Adipocyte (in vitro differentiated cells): ENCODE results near the gene PRRT2.
A peak's percentile ranks its signal among the peaks of the same experiment; 100 is the strongest.
"Not testable (repeated sequence)": the region's sequence is repeated elsewhere in the genome, so short reads cannot be mapped to it uniquely, and the experiment has no call there.

Source experiments
- DNase-seq: peaks from one replicate; pipeline ENCODE4 v3.0.0-alpha.2; 2015; ENCODE audit warnings: low read depth
- H3K27me3 ChIP-seq: replicated peaks from 2 replicates; pipeline ENCODE4 v1.7.0; 2013; ENCODE audit warnings: mild to moderate bottlenecking, low read length, moderate library complexity; ENCODE audit not compliant: control insufficient read depth, insufficient read depth
- H3K36me3 ChIP-seq: 2 replicates; pipeline ENCODE4 v1.7.0; 2013; ENCODE audit warnings: low read length, mild to moderate bottlenecking, moderate library complexity; ENCODE audit not compliant: control insufficient read depth, insufficient read depth, severe bottlenecking
- H3K4me1 ChIP-seq: 2 replicates; pipeline ENCODE4 v1.7.0; 2013; ENCODE audit warnings: mild to moderate bottlenecking, low read length, moderate library complexity; ENCODE audit not compliant: control insufficient read depth, insufficient read depth
- H3K4me3 ChIP-seq: 2 replicates; pipeline ENCODE4 v1.7.0; 2013; ENCODE audit warnings: mild to moderate bottlenecking, low read length, moderate library complexity
- H3K9ac ChIP-seq: 2 replicates; pipeline ENCODE4 v1.7.0; 2013; ENCODE audit warnings: mild to moderate bottlenecking, low read length, moderate library complexity
- H3K9me3 ChIP-seq: 2 replicates; pipeline ENCODE4 v1.7.0; 2013; ENCODE audit warnings: mild to moderate bottlenecking, low read length, moderate library complexity; ENCODE audit not compliant: control insufficient read depth

PRRT2 gene

DNA sequence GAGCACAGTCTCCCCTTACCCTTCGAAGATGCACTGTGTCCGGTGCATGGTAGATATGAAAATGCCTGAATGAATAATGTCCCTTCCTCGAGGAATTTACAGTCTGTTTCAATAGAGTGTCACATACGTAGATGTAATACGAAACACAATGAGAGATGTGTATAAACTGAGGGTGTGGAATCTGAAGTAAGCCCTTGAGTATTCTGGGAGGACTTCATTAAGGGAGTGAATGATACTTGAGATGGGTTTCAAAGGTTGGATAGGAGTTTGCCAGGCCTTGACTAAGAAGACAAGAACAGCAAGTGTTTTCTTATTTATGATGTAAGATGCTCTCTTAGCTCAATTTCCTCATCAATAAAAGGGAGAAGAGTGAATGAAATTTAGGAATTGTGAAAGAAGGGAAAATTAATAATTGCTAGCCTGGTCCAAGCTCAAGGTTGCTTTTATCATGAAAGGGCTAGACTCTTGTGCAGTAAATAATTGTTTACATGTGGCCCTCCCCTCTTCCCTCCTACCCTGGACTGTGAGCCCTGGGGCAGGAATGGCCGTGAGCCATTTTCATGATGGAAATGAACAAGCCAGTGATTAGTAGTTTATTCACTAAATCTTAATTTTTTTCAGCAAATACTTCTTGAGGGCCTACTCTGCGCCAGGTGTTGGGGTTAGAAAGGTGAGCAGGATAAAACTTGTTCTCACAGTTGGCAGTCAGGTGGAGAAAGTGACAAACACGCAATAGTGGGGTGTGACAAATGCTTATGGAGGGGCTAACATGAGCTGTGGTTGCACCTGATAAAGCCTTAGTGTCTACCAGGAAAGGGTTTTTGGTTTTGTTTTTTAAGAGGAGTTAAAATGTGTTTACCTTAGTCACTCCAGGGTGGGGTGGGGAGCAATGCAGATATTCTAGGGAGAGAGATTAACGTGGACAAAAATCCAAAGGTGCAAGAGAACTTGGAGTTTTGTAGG is 19.9 kb upstream of the PRRT2 start:
- no peaks in the 10 kb centered on the region for H3K9me3 ChIP-seq
- H3K4me1 ChIP-seq = peaks cover 14% of the 10 kb centered on the region
- no peaks in the 10 kb centered on the region for H3K27me3 ChIP-seq
- peak overlapping the region; percentile 97 for H3K9ac ChIP-seq
- peak overlapping the region; percentile 85 for H3K4me3 ChIP-seq
- no peaks in the 10 kb centered on the region for H3K36me3 ChIP-seq
- no peak for DNase-seq

DNA sequence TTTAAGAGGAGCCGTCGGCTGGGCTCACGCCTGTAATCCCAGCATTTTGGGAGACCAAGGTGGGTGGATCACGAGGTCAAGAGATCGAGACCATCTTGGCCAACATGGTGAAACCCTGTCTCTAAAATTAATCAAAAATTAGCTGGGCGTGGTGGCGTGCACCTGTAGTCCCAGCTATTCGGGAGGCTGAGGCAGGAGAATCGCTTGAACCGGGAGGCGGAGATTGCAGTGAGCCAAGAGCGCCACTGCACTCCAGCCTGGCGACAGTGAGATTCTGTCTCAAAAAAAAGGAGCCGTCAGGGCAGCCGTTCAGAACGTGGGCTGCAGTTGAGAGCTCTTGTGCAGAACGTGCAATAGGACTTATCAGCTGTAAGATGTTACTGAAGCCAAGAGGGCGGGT is 18.8 kb upstream of the PRRT2 start:
- H3K4me1 ChIP-seq = peaks cover 14% of the 10 kb centered on the region
- H3K9ac ChIP-seq, DNase-seq, H3K36me3 ChIP-seq, H3K9me3 ChIP-seq, H3K27me3 ChIP-seq, H3K4me3 ChIP-seq: not testable (repeated sequence)

- peaks cover 14% of the 10 kb centered on the region for H3K4me1 ChIP-seq
- peaks cover 18% of the 10 kb centered on the region for H3K36me3 ChIP-seq
- DNase-seq = no peak
- no peak overlapping the region for H3K9ac ChIP-seq
- H3K27me3 ChIP-seq = no peaks in the 10 kb centered on the region
- H3K4me3 ChIP-seq = no peak overlapping the region
- H3K9me3 ChIP-seq = no peaks in the 10 kb centered on the region
Observed at GRCh38 chr16:29794231-29794710, 17.7 kb upstream of the PRRT2 start.

- Histone ChIP-seq H3K27me3 (no peaks in the 10 kb centered on the region), H3K4me3 (no peak overlapping the region), H3K9me3 (no peaks in the 10 kb centered on the region), H3K9ac (no peak overlapping the region), H3K4me1 (peaks cover 9% of the 10 kb centered on the region), H3K36me3 (peaks cover 26% of the 10 kb centered on the region)
- no peak for DNase-seq
Observed at GRCh38 chr16:29802416-29802935, 9.5 kb upstream of the PRRT2 start.

GRCh38 chr16:29804020-29804419 is 8.0 kb upstream of the PRRT2 start:
- peaks cover 16% of the 10 kb centered on the region for H3K36me3 ChIP-seq
- H3K4me3 ChIP-seq = peak overlapping the region; percentile 91
- no peak for DNase-seq
- peak overlapping the region; percentile 98 for H3K9ac ChIP-seq
- peaks cover 18% of the 10 kb centered on the region for H3K4me1 ChIP-seq
- no peaks in the 10 kb centered on the region for H3K9me3 ChIP-seq
- H3K27me3 ChIP-seq = no peaks in the 10 kb centered on the region

- peak overlapping the region; percentile 91 for H3K4me3 ChIP-seq
- H3K9ac ChIP-seq = peak overlapping the region; percentile 98
- no peaks in the 10 kb centered on the region for H3K9me3 ChIP-seq
- H3K27me3 ChIP-seq = no peaks in the 10 kb centered on the region
- peaks cover 13% of the 10 kb centered on the region for H3K36me3 ChIP-seq
- peak; percentile 48 for DNase-seq
- peaks cover 19% of the 10 kb centered on the region for H3K4me1 ChIP-seq
Observed at GRCh38 chr16:29804455-29805231, 7.3 kb upstream of the PRRT2 start.

GRCh38 chr16:29805232-29806098 is 6.5 kb upstream of the PRRT2 start:
- H3K36me3 ChIP-seq = peaks cover 12% of the 10 kb centered on the region
- peak; percentile 99 for DNase-seq

GRCh38 chr16:29806099-29806579 is 5.9 kb upstream of the PRRT2 start, which contains the start of gene MAZ:
MAZ (plus strand) TSS chr16:29806529; CDS start chr16:29806702, 173 bp downstream.
- H3K4me1 ChIP-seq = peaks cover 29% of the 10 kb centered on the region
- H3K9ac ChIP-seq = peak within 1 kb of the TSS; percentile 98
- no peaks in the 10 kb centered on the region for H3K9me3 ChIP-seq
- peaks cover 15% of the 10 kb centered on the region for H3K36me3 ChIP-seq
- DNase-seq = peak; percentile 88
- peak within 1 kb of the TSS; percentile 91 for H3K4me3 ChIP-seq
- no peaks in the 10 kb centered on the region for H3K27me3 ChIP-seq

More at GRCh38 chr16:29805232-29806098, 6.5 kb upstream of the PRRT2 start:
- peak overlapping the region; percentile 98 for H3K9ac ChIP-seq
- peak overlapping the region; percentile 91 for H3K4me3 ChIP-seq
- no peaks in the 10 kb centered on the region for H3K27me3 ChIP-seq
- H3K4me1 ChIP-seq = peaks cover 23% of the 10 kb centered on the region
- no peaks in the 10 kb centered on the region for H3K9me3 ChIP-seq

DNA sequence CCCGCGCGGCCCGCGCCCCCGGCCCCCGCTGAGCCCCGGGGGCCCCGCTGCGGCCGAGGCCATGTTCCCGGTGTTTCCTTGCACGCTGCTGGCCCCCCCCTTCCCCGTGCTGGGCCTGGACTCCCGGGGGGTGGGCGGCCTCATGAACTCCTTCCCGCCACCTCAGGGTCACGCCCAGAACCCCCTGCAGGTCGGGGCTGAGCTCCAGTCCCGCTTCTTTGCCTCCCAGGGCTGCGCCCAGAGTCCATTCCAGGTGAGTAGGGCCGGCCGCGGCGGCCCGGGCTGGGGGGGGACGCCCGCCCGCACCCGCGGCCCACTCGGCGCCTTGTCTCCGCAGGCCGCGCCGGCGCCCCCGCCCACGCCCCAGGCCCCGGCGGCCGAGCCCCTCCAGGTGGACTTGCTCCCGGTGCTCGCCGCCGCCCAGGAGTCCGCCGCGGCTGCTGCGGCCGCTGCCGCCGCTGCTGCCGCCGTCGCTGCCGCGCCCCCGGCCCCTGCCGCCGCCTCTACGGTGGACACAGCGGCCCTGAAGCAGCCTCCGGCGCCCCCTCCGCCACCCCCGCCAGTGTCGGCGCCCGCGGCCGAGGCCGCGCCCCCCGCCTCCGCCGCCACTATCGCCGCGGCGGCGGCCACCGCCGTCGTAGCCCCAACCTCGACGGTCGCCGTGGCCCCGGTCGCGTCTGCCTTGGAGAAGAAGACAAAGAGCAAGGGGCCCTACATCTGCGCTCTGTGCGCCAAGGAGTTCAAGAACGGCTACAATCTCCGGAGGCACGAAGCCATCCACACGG is 5.2 kb upstream of the PRRT2 start:
- H3K4me3 ChIP-seq = peak overlapping the region; percentile 85
- H3K9me3 ChIP-seq = no peaks in the 10 kb centered on the region
- peaks cover 15% of the 10 kb centered on the region for H3K36me3 ChIP-seq
- peaks cover 29% of the 10 kb centered on the region for H3K4me1 ChIP-seq
- no peaks in the 10 kb centered on the region for H3K27me3 ChIP-seq
- DNase-seq = peak; percentile 37
- H3K9ac ChIP-seq = peak overlapping the region; percentile 89
